Measurements from ENCODE around the gene GPR108.

The GPR108 gene

DNA sequence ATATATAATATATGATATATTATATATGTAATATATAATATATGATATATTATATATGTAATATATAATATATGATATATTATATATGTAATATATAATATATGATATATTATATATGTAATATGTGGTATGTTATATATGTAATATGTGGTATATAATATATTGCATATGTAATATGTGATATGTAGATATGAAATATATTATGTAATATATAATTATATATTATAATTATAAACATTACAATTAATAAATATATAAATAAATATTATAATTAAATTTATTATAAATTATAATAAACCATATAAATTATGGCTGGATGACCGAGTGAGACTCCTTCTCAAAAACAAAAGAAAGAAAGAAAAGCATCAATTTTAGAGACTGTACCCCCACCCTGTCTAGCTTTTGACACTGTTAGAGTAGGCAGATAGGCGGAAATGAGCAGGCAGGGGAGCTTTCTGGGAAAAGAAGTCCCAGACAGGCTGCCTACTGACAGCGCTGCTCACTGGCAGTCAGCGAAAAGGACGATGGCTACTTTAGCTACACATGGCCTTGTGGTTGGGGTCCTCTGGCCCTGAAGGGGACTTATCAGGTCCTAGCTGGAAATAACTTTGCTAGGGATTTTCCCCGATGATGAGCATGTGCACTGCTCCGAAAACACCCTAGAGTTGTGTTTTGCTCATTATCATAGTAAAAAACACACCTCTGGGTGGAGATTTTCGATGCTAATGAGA is 36.6 kb downstream of the GPR108 start:
- no peak for DNase-seq (ENCODE audit: low read depth)
- TF ChIP-seq, protein P1, sequence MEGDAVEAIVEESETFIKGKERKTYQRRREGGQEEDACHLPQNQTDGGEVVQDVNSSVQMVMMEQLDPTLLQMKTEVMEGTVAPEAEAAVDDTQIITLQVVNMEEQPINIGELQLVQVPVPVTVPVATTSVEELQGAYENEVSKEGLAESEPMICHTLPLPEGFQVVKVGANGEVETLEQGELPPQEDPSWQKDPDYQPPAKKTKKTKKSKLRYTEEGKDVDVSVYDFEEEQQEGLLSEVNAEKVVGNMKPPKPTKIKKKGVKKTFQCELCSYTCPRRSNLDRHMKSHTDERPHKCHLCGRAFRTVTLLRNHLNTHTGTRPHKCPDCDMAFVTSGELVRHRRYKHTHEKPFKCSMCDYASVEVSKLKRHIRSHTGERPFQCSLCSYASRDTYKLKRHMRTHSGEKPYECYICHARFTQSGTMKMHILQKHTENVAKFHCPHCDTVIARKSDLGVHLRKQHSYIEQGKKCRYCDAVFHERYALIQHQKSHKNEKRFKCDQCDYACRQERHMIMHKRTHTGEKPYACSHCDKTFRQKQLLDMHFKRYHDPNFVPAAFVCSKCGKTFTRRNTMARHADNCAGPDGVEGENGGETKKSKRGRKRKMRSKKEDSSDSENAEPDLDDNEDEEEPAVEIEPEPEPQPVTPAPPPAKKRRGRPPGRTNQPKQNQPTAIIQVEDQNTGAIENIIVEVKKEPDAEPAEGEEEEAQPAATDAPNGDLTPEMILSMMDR (IDR thresholded peaks at IDR 0.05; ENCODE audit: insufficient read depth, low read depth, low read length, missing control alignments), result no peak
- no peak overlapping the region for H3K4me3 ChIP-seq (ENCODE audit: low read length)

DNA sequence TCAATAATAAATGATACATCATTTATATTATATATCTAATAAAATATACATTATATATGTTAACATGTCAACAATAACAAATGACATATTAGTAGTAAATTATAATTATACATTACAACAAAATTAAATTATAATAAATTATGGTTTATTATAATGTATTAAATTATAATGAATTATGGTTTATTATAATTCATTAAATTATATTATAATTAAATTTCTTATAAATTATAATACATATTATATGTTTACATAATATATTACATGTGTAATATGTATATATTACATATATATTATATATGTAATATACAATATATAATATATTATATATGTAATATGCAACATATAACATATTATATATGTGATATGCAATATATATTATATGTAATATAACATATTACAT is 37.4 kb downstream of the GPR108 start:
- H3K4me3 ChIP-seq (ENCODE audit: low read length), result no peak overlapping the region
- TF ChIP-seq, protein P1 (IDR thresholded peaks at IDR 0.05; ENCODE audit: insufficient read depth, low read depth, low read length, missing control alignments), result no peak

DNA sequence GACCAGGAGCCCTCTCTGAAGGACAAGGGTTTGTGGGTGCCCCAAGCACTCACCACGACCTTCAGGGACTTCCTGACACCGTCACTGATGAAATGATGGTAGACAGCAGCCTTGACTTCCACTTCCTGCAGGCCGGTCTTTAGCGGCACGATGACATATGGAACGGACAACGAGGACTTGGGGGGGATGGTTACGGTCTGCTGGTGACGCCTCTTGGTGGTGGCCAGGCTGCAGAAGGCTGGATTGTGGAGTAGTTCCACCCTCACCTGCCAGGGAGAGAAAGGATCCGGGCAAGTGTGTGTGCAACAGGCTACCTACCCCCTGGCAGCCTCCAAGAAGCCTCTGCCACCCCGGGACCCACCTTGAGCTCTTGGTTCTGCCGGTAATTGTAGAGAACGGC is 40.1 kb downstream of the GPR108 start:
- H3K4me3 ChIP-seq (ENCODE audit: low read length), result no peak overlapping the region
- TF ChIP-seq, protein P1 (IDR thresholded peaks at IDR 0.05; ENCODE audit: insufficient read depth, low read depth, low read length, missing control alignments), result no peak
- DNase-seq (ENCODE audit: low read depth), result no peak

More for the DNA sequence above, 37.4 kb downstream of the GPR108 start:
- DNase-seq (ENCODE audit: low read depth), result no peak

DNA sequence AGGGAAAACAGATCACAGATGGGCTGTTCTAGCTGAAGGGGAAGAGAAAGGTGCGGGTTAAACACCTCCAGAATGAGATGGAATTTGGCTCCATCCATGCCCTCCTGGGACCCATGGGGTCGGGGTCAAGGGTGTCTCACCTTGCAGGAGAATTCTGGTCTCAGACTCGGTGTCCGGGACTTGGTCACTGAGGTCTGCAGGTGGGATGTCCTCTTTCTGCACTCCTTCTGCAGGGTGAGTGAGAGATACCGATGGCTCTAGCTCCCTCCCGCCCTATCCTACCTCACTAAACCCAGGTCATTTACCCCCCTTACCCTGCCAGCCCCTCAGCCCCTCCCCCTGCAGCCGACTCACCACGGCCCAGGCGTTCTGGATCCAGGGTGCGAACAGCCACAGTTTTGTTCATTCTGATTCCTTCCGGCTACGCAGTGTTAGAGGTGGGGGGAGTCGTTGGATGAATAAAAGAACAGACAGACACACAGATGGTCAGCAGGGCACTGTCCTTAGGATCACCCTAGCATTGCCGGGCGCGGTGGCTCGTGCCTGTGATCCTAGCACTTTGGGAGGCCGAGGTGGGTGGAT is 41.0 kb downstream of the GPR108 start:
- no peak for DNase-seq (ENCODE audit: low read depth)
- TF ChIP-seq, protein P1 (IDR thresholded peaks at IDR 0.05; ENCODE audit: insufficient read depth, low read depth, low read length, missing control alignments), result no peak

DNA sequence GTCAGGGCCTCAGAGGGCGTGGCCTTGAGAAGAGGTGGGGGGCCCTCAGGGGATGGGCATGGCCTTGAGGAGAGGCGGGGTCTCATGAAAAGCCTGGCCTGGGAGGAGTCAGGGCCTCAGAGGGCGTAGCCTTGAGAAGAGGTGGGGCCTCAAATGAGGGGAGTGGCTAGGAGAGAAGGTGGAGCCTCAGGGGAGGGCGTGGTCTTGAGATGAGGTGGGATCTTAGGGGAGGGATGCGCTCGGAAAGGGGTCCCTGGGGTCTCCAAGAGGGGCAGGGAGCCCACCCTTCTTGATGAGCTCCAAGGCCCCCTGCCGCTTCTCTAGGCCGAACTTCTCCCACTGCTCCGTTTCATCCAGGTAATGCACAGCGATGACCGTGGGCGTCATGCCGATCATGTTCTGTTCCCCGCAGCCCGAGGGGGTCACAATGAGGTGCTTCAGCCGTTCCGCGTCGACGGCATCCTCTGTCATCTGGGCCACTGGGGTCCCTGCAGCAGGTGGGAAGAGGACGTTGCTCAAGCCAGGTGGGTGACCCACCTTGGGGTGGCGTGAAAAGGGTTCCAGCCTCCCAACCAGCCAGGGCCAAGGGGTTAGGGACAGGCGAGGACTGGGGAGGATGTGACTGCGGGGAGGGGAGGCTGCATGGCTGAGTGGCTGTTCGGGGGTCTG is 43.1 kb downstream of the GPR108 start:
- TF ChIP-seq, protein P1 (IDR thresholded peaks at IDR 0.05; ENCODE audit: insufficient read depth, low read depth, low read length, missing control alignments), result no peak
- H3K4me3 ChIP-seq (ENCODE audit: low read length), result no peak overlapping the region
- no peak for DNase-seq (ENCODE audit: low read depth)

More for the DNA sequence above, 41.0 kb downstream of the GPR108 start:
- H3K4me3 ChIP-seq (ENCODE audit: low read length), result no peak overlapping the region

DNA sequence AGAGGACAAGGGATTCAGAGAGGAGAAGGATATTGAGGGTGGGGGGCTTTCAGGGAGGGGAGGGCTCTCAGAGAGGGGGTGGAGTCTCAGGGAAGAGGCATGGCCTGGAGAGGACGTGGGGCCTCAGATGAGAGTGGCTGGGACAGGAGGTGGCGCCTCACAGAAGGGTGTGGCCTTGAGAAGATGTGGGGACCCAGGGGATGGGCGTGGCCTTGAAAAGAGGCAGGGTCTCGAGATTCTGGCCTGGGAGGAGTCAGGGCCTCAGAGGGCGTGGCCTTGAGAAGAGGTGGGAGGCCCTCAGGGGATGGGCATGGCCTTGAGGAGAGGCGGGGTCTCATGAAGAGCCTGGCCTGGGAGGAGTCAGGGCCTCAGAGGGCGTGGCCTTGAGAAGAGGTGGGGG is 43.7 kb downstream of the GPR108 start:
- TF ChIP-seq, protein P1 (IDR thresholded peaks at IDR 0.05; ENCODE audit: insufficient read depth, low read depth, low read length, missing control alignments), result no peak
- DNase-seq (ENCODE audit: low read depth), result no peak
- no peak overlapping the region for H3K4me3 ChIP-seq (ENCODE audit: low read length)
